ENCODE results near the gene CLEC4M. TPM values are rescaled to one million over a fixed set of nuclear protein-coding genes. Genes with fewer than 3 reads are reported as not detected.
A peak's percentile ranks its signal among the peaks of the same experiment; 100 is the strongest.

Gene CLEC4M
- total and polyA plus RNA-seq, 2 of the 8 experiments (the other 6 are each of a cell fraction or from before 2014, with no cell fraction given) = not detected

- TF ChIP-seq CHD7 (IDR thresholded peaks at IDR 0.05; ENCODE audit: insufficient replicate concordance, low read length) (peak; percentile 98), YY1 (IDR thresholded peaks at IDR 0.05; ENCODE audit: low read depth, low read length) (peak; percentile 84), SIN3A (conservative IDR thresholded peaks at IDR 0.05 in 1 of 2, IDR thresholded peaks at IDR 0.05 in 1 of 2; ENCODE audit: low read depth in 1 of 2, low read length in 2 of 2) (no peak; a peak in 1 of 4 replicates), EZH2 (IDR thresholded peaks at IDR 0.05; ENCODE audit: low read depth, low read length, severe bottlenecking) (no peak), ZNF274 (IDR thresholded peaks at IDR 0.05; ENCODE audit: borderline replicate concordance, extremely low read depth, low read length) (no peak), EGR1 (IDR thresholded peaks at IDR 0.05; ENCODE audit: borderline replicate concordance, low read depth, low read length) (peak; percentile 63; the same call in 1 of the 2 replicates), SP1 (IDR thresholded peaks at IDR 0.05; ENCODE audit: low read depth, low read length) (0 out of 2 replicates have a peak, but pooled peaks have one; percentile 25), SP2 (IDR thresholded peaks at IDR 0.05; ENCODE audit: low read length) (no peak), POLR2AphosphoS5 (IDR thresholded peaks at IDR 0.05; ENCODE audit: low read depth, low read length) (no peak), KDM4A (IDR thresholded peaks at IDR 0.05; ENCODE audit: low read depth, low read length, severe bottlenecking) (peak; percentile 63)
Observed at GRCh38 chr19:7799640-7800355, 36.8 kb downstream of the CLEC4M start (continued).

Data from H1 (cell line).